GM06990 (cell line): ENCODE data around the gene ZBED1.
"Not testable (repeated sequence)": the region's sequence is repeated elsewhere in the genome, so short reads cannot be mapped to it uniquely, and the experiment has no call there.

Experiments used
- DNase-seq: peaks from one replicate; pipeline ENCODE4 v3.0.0-alpha.2; 2011; ENCODE audit not compliant: insufficient read length; ENCODE audit errors: extremely low read depth
- H3K27me3 ChIP-seq: replicated peaks from 2 replicates; pipeline ENCODE4 v1.6.0; 2011; ENCODE audit warnings: low read length; ENCODE audit not compliant: control insufficient read depth, insufficient read depth
- H3K36me3 ChIP-seq: 2 replicates; pipeline ENCODE4 v1.5.1; 2011; ENCODE audit warnings: low read length; ENCODE audit not compliant: control insufficient read depth, insufficient read depth
- H3K4me3 ChIP-seq: replicated peaks from 2 replicates; pipeline ENCODE4 v1.5.1; 2011; ENCODE audit warnings: low read depth, mild to moderate bottlenecking, control low read depth, low read length
- CTCF ChIP-seq: IDR thresholded peaks from 2 replicates; pipeline ENCODE4 v1.5.1; 2011; ENCODE audit warnings: low read length, control low read depth, mild to moderate bottlenecking, inconsistent platforms; ENCODE audit not compliant: insufficient read depth, poor library complexity, severe bottlenecking

Gene ZBED1

GRCh38 chrX:2457289-2458133, 43.3 kb downstream of the ZBED1 start:
- Histone ChIP-seq H3K36me3 (no peaks in the 10 kb centered on the region), H3K27me3 (no peaks in the 10 kb centered on the region), H3K4me3 (no peak overlapping the region)
- TF ChIP-seq CTCF: no peak
- no peak for DNase-seq

- not testable (repeated sequence) for H3K36me3 ChIP-seq, H3K4me3 ChIP-seq, H3K27me3 ChIP-seq, DNase-seq
Observed at GRCh38 chrX:2456091-2456490, 44.7 kb downstream of the ZBED1 start.

GRCh38 chrX:2454620-2455019, 46.2 kb downstream of the ZBED1 start:
- DNase-seq, H3K4me3 ChIP-seq, H3K27me3 ChIP-seq, H3K36me3 ChIP-seq: not testable (repeated sequence)

GRCh38 chrX:2452799-2453198, 48.0 kb downstream of the ZBED1 start:
- DNase-seq: no peak
- TF ChIP-seq CTCF: no peak
- no peak overlapping the region for H3K4me3 ChIP-seq

GRCh38 chrX:2452317-2452784, 48.4 kb downstream of the ZBED1 start:
- no peak overlapping the region for H3K4me3 ChIP-seq
- TF ChIP-seq CTCF: no peak
- H3K27me3 ChIP-seq: no peaks in the 10 kb centered on the region
- DNase-seq: no peak
- no peaks in the 10 kb centered on the region; the same call in 1 of the 2 replicates for H3K36me3 ChIP-seq

More at GRCh38 chrX:2452799-2453198, 48.0 kb downstream of the ZBED1 start:
- H3K27me3 ChIP-seq: no peaks in the 10 kb centered on the region
- H3K36me3 ChIP-seq: no peaks in the 10 kb centered on the region; the same call in 1 of the 2 replicates

- no peak for TF ChIP-seq CTCF
- DNase-seq: no peak
- Histone ChIP-seq H3K4me3 (no peak overlapping the region), H3K36me3 (no peaks in the 10 kb centered on the region; the same call in 1 of the 2 replicates), H3K27me3 (no peaks in the 10 kb centered on the region)
Observed at GRCh38 chrX:2451501-2452316, 49.1 kb downstream of the ZBED1 start.
